HepG2 (cell line): ENCODE measurements around the gene MIEF2. TPM values are rescaled to one million over a fixed set of nuclear protein-coding genes. Genes with fewer than 3 reads are reported as not detected.

Experiments used
- ATAC-seq: fragments of 200-7000 bp; cut with Tn5 transposase; 3 replicates; pipeline ENCODE4 v1.9.1; 2020; ENCODE audit warnings: mild to moderate bottlenecking, moderate library complexity
- BruUV-seq: library from RNA; stranded (reverse); fragments of 400-500 nt; replicated peaks from 2 replicates; lab custom pipeline; 2021; lab: Mats Ljungman, UMichigan
- CTCF ChIA-PET: fragments of 300-600 bp; formaldehyde crosslinking; extraction: SDS; loops from one replicate; lab custom pipeline; 2021; ENCODE audit warnings: low total read pairs, inconsistent platforms, low intra/inter-chr PET ratio; lab: Yijun Ruan, JAX
- POLR2A ChIA-PET: fragments of 350-600 bp; sonication (Branson Sonifier 250); formaldehyde crosslinking; loops from one replicate; lab custom pipeline; 2020; ENCODE audit warnings: antibody characterized with exemption, inconsistent platforms; lab: Yijun Ruan, JAX
- DNase-seq: peaks from one replicate; pipeline ENCODE4 v3.0.0-alpha.2; 2015; ENCODE audit warnings: low spot score
- FAIRE-seq: peaks from 3 replicates; lab custom pipeline; 2011; peaks lifted over from hg19 to GRCh38; lab: Jason Lieb, UNC
- H2AFZ ChIP-seq: one replicate; pipeline ENCODE4 v1.6.1; 2011; ENCODE audit warnings: low read length, inconsistent platforms
- H3K27ac ChIP-seq: fragments of 300-600 bp; 3 replicates; pipeline ENCODE4 v1.8.0; 2011; ENCODE audit warnings: mixed run types, mild to moderate bottlenecking, mixed read lengths, low read length, inconsistent platforms; ENCODE audit not compliant: insufficient read depth; ENCODE audit errors: extremely low read length
- H3K27me3 ChIP-seq, 2 experiments: fragments of 200-600 bp in 1 of 2; 2 replicates in 1 of 2; 3 replicates in 1 of 2; pipeline versions ENCODE4 v1.6.0 to v1.8.0; 2011; ENCODE audit warnings: low read length in 2 of 2, mild to moderate bottlenecking in 2 of 2, moderate library complexity in 2 of 2, inconsistent platforms in 1 of 2; ENCODE audit not compliant: insufficient read depth in 2 of 2, control insufficient read depth in 1 of 2
- H3K36me3 ChIP-seq, 2 experiments: fragments of 200-600 bp in 1 of 2; replicated peaks in 1 of 2; 2 replicates in 1 of 2; 3 replicates in 1 of 2; pipeline versions ENCODE4 v1.5.1 to v1.8.0; 2011; ENCODE audit warnings: low read length in 2 of 2, inconsistent platforms in 1 of 2; ENCODE audit not compliant: insufficient read depth in 2 of 2, control insufficient read depth in 1 of 2
- H3K4me1 ChIP-seq: 2 replicates; pipeline ENCODE4 v1.5.1; 2012; ENCODE audit warnings: low read length, inconsistent platforms; ENCODE audit not compliant: insufficient read depth
- H3K4me2 ChIP-seq: 2 replicates; pipeline ENCODE4 v1.6.0; 2011; ENCODE audit warnings: low read depth, low read length, inconsistent platforms
- H3K4me3 ChIP-seq, 3 experiments: fragments of 200-600 bp in 1 of 3; sonication (generic), shearing (Covaris generic) in 1 of 3; replicated peaks in 1 of 3; 2 replicates each; pipeline ENCODE4 v1.5.1; 2011 to 2016; ENCODE audit warnings: low read length in 3 of 3, inconsistent platforms in 2 of 3, low read depth in 2 of 3, mild to moderate bottlenecking in 2 of 3, control low read depth in 1 of 3, mixed read lengths in 1 of 3; ENCODE audit not compliant: insufficient read depth in 1 of 3
- H3K79me2 ChIP-seq: one replicate; pipeline ENCODE4 v1.6.1; 2011; ENCODE audit warnings: low read length, inconsistent platforms; ENCODE audit not compliant: insufficient read depth
- H3K9ac ChIP-seq: 2 replicates; pipeline ENCODE4 v1.6.0; 2011; ENCODE audit warnings: mild to moderate bottlenecking, low read depth, low read length, inconsistent platforms; ENCODE audit not compliant: insufficient read depth
- H3K9me3 ChIP-seq: 2 replicates; pipeline ENCODE4 v1.5.1; 2012; ENCODE audit warnings: mild to moderate bottlenecking, low read length
- H4K20me1 ChIP-seq: 2 replicates; pipeline ENCODE4 v1.6.0; 2011; ENCODE audit warnings: inconsistent platforms, mild to moderate bottlenecking, low read length, moderate library complexity; ENCODE audit not compliant: insufficient read depth
- BORCS8-MEF2B ChIP-seq: sonication (generic); formaldehyde crosslinking; IDR thresholded peaks from 2 replicates; pipeline ENCODE4 v1.8.0; 2022; ENCODE audit warnings: mild to moderate bottlenecking, missing genetic modification reagents
- KLF13 ChIP-seq: sonication (generic); formaldehyde crosslinking; IDR thresholded peaks from 2 replicates; pipeline ENCODE4 v1.4.0; 2020; ENCODE audit warnings: mild to moderate bottlenecking, missing genetic modification reagents
- NRL ChIP-seq: sonication (generic); formaldehyde crosslinking; IDR thresholded peaks from 2 replicates; pipeline ENCODE4 v1.5.0; 2020; ENCODE audit warnings: missing genetic modification reagents, mild to moderate bottlenecking, moderate library complexity, borderline replicate concordance
- PATZ1 ChIP-seq: sonication (generic); formaldehyde crosslinking; IDR thresholded peaks from 2 replicates; pipeline ENCODE4 v1.4.0; 2020; ENCODE audit warnings: missing genetic modification reagents
- PHF8 ChIP-seq: sonication (generic); formaldehyde crosslinking; IDR thresholded peaks from 2 replicates; pipeline ENCODE4 v1.5.0; 2020; ENCODE audit warnings: missing genetic modification reagents
- POLR2AphosphoS5 ChIP-seq: IDR thresholded peaks from 2 replicates; pipeline ENCODE4 v1.6.1; 2012; ENCODE audit warnings: low read depth, low read length
- SIN3A ChIP-seq: IDR thresholded peaks from 2 replicates; pipeline ENCODE4 v1.6.1; 2011; ENCODE audit warnings: low read depth, mild to moderate bottlenecking, control low read depth, low read length, borderline replicate concordance
- SP4 ChIP-seq: sonication (generic); formaldehyde crosslinking; IDR thresholded peaks from 2 replicates; pipeline ENCODE4 v1.8.1; 2023; ENCODE audit warnings: mild to moderate bottlenecking, missing genetic modification reagents
- TFAP4 ChIP-seq: sonication (generic); IDR thresholded peaks from 2 replicates; pipeline ENCODE4 v1.6.1; 2016; ENCODE audit warnings: low read depth, borderline replicate concordance
- TSC22D2 ChIP-seq: sonication (generic); formaldehyde crosslinking; IDR thresholded peaks from 2 replicates; pipeline ENCODE4 v1.5.1; 2020; ENCODE audit warnings: missing genetic modification reagents, mild to moderate bottlenecking, borderline replicate concordance
- ZBTB2 ChIP-seq: sonication (generic); formaldehyde crosslinking; IDR thresholded peaks from 2 replicates; pipeline ENCODE4 v1.8.0; 2022; ENCODE audit warnings: low read depth, missing genetic modification reagents
- ZNF777 ChIP-seq: sonication (generic); formaldehyde crosslinking; IDR thresholded peaks from 2 replicates; pipeline ENCODE4 v1.4.0; 2020; ENCODE audit warnings: missing genetic modification reagents
- ZNF850 ChIP-seq: sonication (generic); formaldehyde crosslinking; conservative IDR thresholded peaks from 2 replicates; pipeline ENCODE4 v1.9.0; 2021; ENCODE audit warnings: mild to moderate bottlenecking, missing genetic modification reagents
- ZSCAN9 ChIP-seq: IDR thresholded peaks from 2 replicates; pipeline ENCODE4 v1.6.1; 2016; ENCODE audit warnings: borderline replicate concordance
- WGBS: methylation state at CpG from one replicate; pipeline ENCODE4 v1.1.6; 2017; ENCODE audit warnings: low lambda C conversion rate; 5-methylcytosine and 5-hydroxymethylcytosine counted together
- in situ Hi-C: cut with HindIII; loops from 2 replicates; pipeline ENCODE4 v1.10.0; 2017; ENCODE audit warnings: low pct_unique_long_range_greater_than_20kb; ENCODE audit not compliant: extremely low pct_ligation_motif_present
- intact Hi-C: fragments of 100-400 bp; cut with micrococcal nuclease; formaldehyde crosslinking; loops from one replicate; pipeline ENCODE4 v1.10.0; 2022; ENCODE audit not compliant: unreplicated experiment
- polyA plus RNA-seq, 8 experiments: library from polyadenylated mRNA; depleted of rRNA in 3 of 8; stranded (reverse) in 7 of 8; unstranded in 1 of 8; fragments of >200 nt; fragmentation: Illumina TruSeq in 4 of 8; extraction: Trizol in 4 of 8; gene quantifications; 2 replicates each; pipeline versions ENCODE4 v1.2.1 to v1.2.3, GENCODE V29; 2011 to 2016; ENCODE audit warnings: low read depth in 4 of 8, missing spikeins in 1 of 8, mixed read lengths in 1 of 8; ENCODE audit not compliant: insufficient read depth in 1 of 8
- total RNA-seq, 5 experiments: library from RNA; depleted of rRNA; stranded (reverse); fragments of >200 nt; fragmentation: Illumina TruSeq; extraction: Trizol; gene quantifications; 2 replicates each; pipeline ENCODE4 v1.2.3, GENCODE V29; 2016; ENCODE audit warnings: low read depth in 1 of 5

The MIEF2 gene
- total and polyA plus RNA-seq, 2 of the 13 experiments (the other 11 are each of a cell fraction or from before 2014, with no cell fraction given): 6.0 to 8.0 TPM

- TF ChIP-seq ZSCAN9 (CRISPR knock-in tag) (no peak), ZNF777 (CRISPR knock-in tag) (no peak; the same call in 1 of the 2 replicates), ZNF850 (0 out of 2 replicates have a peak, but pooled peaks have one; percentile 35), KLF13 (no peak), ZBTB2 (no peak), BORCS8-MEF2B (CRISPR knock-in tag) (no peak), TSC22D2 (CRISPR knock-in tag) (no peak), SP4 (CRISPR knock-in tag) (peak; percentile 80), NRL (no peak), TFAP4 (no peak)
Observed at GRCh38 chr17:18225121-18225641, 35.3 kb upstream of the MIEF2 start, which contains the start of gene LLGL1 (continued).

- in situ Hi-C loops (no loop called here), intact Hi-C loops (no loop called here)
- no peaks in the 10 kb centered on the region; a peak in 1 of 5 replicates for H3K27me3 ChIP-seq
- ChIA-PET POLR2A (interaction anchor here (1.5 to 3.2 kb wide), 3 partner anchors 18 to 89 kb away, joined by 3 to 29 read pairs (median 7); partner anchors contain the start of genes ALKBH5, SMCR8 and TOP3A), CTCF (no interaction called here)
- BruUV-seq: no TSS peak
- H3K79me2 ChIP-seq: peaks cover 21% of the 10 kb centered on the region
- H3K36me3 ChIP-seq: no peaks in the 10 kb centered on the region
- no peak for FAIRE-seq
- H3K27ac ChIP-seq: no peak overlapping the region
- no peak for DNase-seq
- peak overlapping the region; percentile 79 for H3K9ac ChIP-seq
- H3K4me2 ChIP-seq: peak overlapping the region; percentile 97
- 3% methylated on average over 6 of the region's 57 CpGs for WGBS
- ATAC-seq: peak; percentile 1; the same call in 1 of the 3 replicates
- peak overlapping the region; percentile 85 to 96 (median 89) for H3K4me3 ChIP-seq
- H4K20me1 ChIP-seq: peaks cover 4% of the 10 kb centered on the region; the same call in 1 of the 2 replicates
- H2AFZ ChIP-seq: no peak overlapping the region
- no peaks in the 10 kb centered on the region for H3K9me3 ChIP-seq
- H3K4me1 ChIP-seq: peaks cover 54% of the 10 kb centered on the region
- TF ChIP-seq ZBTB2: 0 out of 2 replicates have a peak, but pooled peaks have one; percentile 25
- TF ChIP-seq PATZ1 (CRISPR knock-in tag): peak; percentile 33; the same call in 1 of the 2 replicates
- TF ChIP-seq POLR2AphosphoS5: 0 out of 2 replicates have a peak, but pooled peaks have one; percentile 10
- TF ChIP-seq PHF8 (CRISPR knock-in tag): peak; percentile 27; the same call in 1 of the 2 replicates
- TF ChIP-seq SIN3A: 0 out of 2 replicates have a peak, but pooled peaks have one; percentile 4
Observed at GRCh38 chr17:18225642-18226283, 34.7 kb upstream of the MIEF2 start.
